RWPE2 (cell line): Measurements from ENCODE around the gene FBRS.

ENCODE experiments used
- ATAC-seq: fragments of 200-7000 bp; cut with Tn5 transposase; 3 replicates; pipeline ENCODE4 v1.9.1; 2021; ENCODE audit warnings: low read depth
- DNase-seq: peaks from one replicate; pipeline ENCODE4 v3.0.0-alpha.2; 2020; ENCODE audit warnings: low spot score
- H3K27ac ChIP-seq: fragments of 450-650 bp; 2 replicates; pipeline ENCODE4 v1.5.1; 2017; ENCODE audit warnings: mild to moderate bottlenecking; ENCODE audit not compliant: poor library complexity, severe bottlenecking
- H3K27me3 ChIP-seq: fragments of 250-450 bp; sonication (Bioruptor Pico); 2 replicates; pipeline ENCODE4 v1.5.1; 2021; ENCODE audit warnings: mild to moderate bottlenecking, moderate library complexity; ENCODE audit not compliant: insufficient read depth, poor library complexity, severe bottlenecking
- H3K36me3 ChIP-seq: fragments of 250-450 bp; sonication (Bioruptor Pico); 2 replicates; pipeline ENCODE4 v1.5.1; 2020; ENCODE audit warnings: low read depth, mild to moderate bottlenecking, moderate library complexity
- H3K4me1 ChIP-seq: fragments of 250-450 bp; sonication (Bioruptor Pico); 2 replicates; pipeline ENCODE4 v1.5.1; 2021; ENCODE audit warnings: mild to moderate bottlenecking, moderate library complexity; ENCODE audit not compliant: insufficient read depth, poor library complexity, severe bottlenecking
- H3K4me3 ChIP-seq: fragments of 250-450 bp; sonication (Bioruptor Pico); 2 replicates; pipeline ENCODE4 v1.5.1; 2021; ENCODE audit warnings: mild to moderate bottlenecking, moderate library complexity; ENCODE audit not compliant: severe bottlenecking
- H3K9me3 ChIP-seq: fragments of 250-450 bp; sonication (Bioruptor Pico); 2 replicates; pipeline ENCODE4 v1.5.1; 2021; ENCODE audit warnings: mild to moderate bottlenecking, moderate library complexity; ENCODE audit not compliant: severe bottlenecking
- CTCF ChIP-seq: fragments of 450-650 bp; IDR thresholded peaks from one replicate; pipeline ENCODE4 v1.5.1; 2017; ENCODE audit warnings: mild to moderate bottlenecking, moderate library complexity; ENCODE audit not compliant: poor library complexity, severe bottlenecking

Gene FBRS

GRCh38 chr16:30619202-30619601 lies 39.0 kb upstream of the FBRS start:
- no peaks in the 10 kb centered on the region for H3K9me3 ChIP-seq
- DNase-seq (no peak), ATAC-seq (no peak)
- H3K4me1 ChIP-seq = peaks cover 8% of the 10 kb centered on the region
- H3K4me3 ChIP-seq = no peak overlapping the region
- no peak for TF ChIP-seq CTCF
- no peaks in the 10 kb centered on the region for H3K27me3 ChIP-seq
- H3K27ac ChIP-seq = no peak overlapping the region
- H3K36me3 ChIP-seq = no peaks in the 10 kb centered on the region

DNA sequence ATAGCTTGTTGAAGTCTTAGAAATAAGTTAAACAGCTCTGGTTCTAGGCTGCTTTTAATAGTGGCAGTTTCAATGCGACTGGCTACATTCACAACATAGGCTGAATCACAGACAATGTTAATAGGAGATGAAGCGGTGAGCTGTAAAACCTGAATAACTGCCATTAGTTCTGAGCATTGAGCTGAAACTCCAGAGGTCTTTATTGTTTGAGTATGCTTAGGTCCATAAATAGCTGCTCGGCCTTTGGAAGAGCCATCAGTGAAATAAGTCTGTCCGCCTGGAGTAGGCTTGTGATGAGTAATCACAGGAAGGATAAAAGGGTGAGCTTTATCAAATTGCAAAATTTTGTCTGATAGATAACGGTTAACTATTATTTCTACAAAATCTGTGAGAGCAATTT lies 38.6 kb upstream of the FBRS start:
- no peak for DNase-seq
- H3K36me3 ChIP-seq = no peaks in the 10 kb centered on the region
- no peak overlapping the region for H3K27ac ChIP-seq
- no peak overlapping the region for H3K4me3 ChIP-seq
- H3K4me1 ChIP-seq = peaks cover 8% of the 10 kb centered on the region
- no peak for TF ChIP-seq CTCF
- no peaks in the 10 kb centered on the region for H3K9me3 ChIP-seq
- H3K27me3 ChIP-seq = no peaks in the 10 kb centered on the region
- ATAC-seq = no peak

DNA sequence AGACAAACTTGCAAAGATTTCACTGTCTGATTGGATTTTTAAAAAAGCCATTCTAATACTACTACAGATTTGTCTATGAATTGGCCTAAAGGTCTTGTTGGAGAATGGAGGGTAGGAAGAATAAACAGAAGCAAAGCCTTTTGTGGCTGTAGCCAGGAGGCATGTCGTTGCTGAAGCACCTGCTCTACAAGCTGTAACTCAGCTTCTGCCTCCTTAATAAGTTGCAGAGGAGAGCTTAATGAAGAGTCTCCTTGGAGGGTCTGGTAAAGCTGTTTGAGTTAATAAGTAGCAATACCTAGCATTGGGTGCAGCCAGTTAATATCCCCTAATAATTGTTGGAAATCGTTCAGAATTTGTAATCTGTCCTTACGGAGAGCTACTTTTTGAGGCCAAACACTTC lies 38.1 kb upstream of the FBRS start:
- Histone ChIP-seq H3K27me3 (no peaks in the 10 kb centered on the region), H3K4me3 (no peak overlapping the region), H3K36me3 (no peaks in the 10 kb centered on the region), H3K9me3 (no peaks in the 10 kb centered on the region), H3K4me1 (peaks cover 8% of the 10 kb centered on the region), H3K27ac (no peak overlapping the region)
- no peak for ATAC-seq
- no peak for DNase-seq
- no peak for TF ChIP-seq CTCF

- H3K4me1 ChIP-seq = peaks cover 8% of the 10 kb centered on the region
- H3K4me3 ChIP-seq = no peak overlapping the region
- H3K9me3 ChIP-seq = no peaks in the 10 kb centered on the region
- H3K27me3 ChIP-seq = no peaks in the 10 kb centered on the region
- no peak for DNase-seq
- peak; percentile 89 for ATAC-seq
- peak overlapping the region; percentile 53 for H3K27ac ChIP-seq
- H3K36me3 ChIP-seq = no peaks in the 10 kb centered on the region
- no peak for TF ChIP-seq CTCF
These were observed 36.5 kb upstream of the FBRS start for GRCh38 chr16:30621765-30622164.

DNA sequence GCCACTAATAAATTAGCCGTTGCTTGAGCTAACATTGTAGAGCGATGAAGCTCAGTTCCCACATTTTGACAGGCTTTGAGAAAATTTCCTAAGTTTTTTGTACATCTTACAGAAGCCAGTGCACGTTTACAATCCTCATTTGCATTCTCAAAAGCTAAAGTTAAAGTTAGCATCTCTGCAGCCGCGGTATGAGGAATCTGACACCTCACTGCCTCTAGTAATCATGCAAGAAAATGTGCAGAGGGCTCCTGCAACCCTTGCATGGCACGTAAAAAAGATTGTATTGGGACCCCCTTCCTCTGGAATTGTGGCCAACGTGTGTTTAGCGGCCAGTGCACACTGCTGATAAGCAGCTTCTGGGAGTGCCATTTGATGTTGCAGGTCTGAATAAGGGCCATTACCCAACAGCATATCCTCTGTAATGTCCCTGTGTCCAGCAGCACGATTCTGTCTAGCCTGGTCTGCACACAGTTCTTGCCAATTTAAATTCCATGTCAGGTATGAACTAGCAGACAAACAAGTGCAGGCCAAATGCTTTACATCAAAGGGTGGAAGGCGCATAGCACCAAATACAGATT lies 35.7 kb upstream of the FBRS start:
- ATAC-seq (no peak), DNase-seq (no peak)
- Histone ChIP-seq H3K36me3 (no peaks in the 10 kb centered on the region), H3K4me1 (peaks cover 8% of the 10 kb centered on the region), H3K27ac (peak overlapping the region; percentile 53), H3K9me3 (no peaks in the 10 kb centered on the region), H3K27me3 (no peaks in the 10 kb centered on the region), H3K4me3 (no peak overlapping the region)
- TF ChIP-seq CTCF = no peak
